Adipose tissue (tissue), 3 donors: ENCODE data around the gene ZNF500. TPM values are rescaled to one million over a fixed set of nuclear protein-coding genes. Genes with fewer than 3 reads are reported as not detected.
"Not testable (repeated sequence)": the region's sequence is repeated elsewhere in the genome, so short reads cannot be mapped to it uniquely, and the experiment has no call there.

Source experiments
- H3K27ac ChIP-seq: one replicate; pipeline ENCODE4 v1.5.1; 2013; ENCODE audit warnings: low read depth, low read length
- WGBS, 3 donors: extraction: QIAGEN DNeasy Blood & Tissue Kit; methylation state at CpG; one replicate each; pipeline ENCODE4 v1.1.7; 2013; 5-methylcytosine and 5-hydroxymethylcytosine counted together
- polyA plus RNA-seq, 3 donors: library from polyadenylated mRNA; stranded (reverse); fragments of 200-250 nt; gene quantifications; one replicate each; pipeline ENCODE4 v1.2.3, GENCODE V29; 2013
- donor health status: healthy with polysubstance abuse.
- donor health status: Bipolar disorder and iron deficiency.
- donor health status: healthy.

Gene ZNF500
- polyA plus RNA-seq, 3 donors: 4.3 to 5.4 (median 4.4) TPM

DNA sequence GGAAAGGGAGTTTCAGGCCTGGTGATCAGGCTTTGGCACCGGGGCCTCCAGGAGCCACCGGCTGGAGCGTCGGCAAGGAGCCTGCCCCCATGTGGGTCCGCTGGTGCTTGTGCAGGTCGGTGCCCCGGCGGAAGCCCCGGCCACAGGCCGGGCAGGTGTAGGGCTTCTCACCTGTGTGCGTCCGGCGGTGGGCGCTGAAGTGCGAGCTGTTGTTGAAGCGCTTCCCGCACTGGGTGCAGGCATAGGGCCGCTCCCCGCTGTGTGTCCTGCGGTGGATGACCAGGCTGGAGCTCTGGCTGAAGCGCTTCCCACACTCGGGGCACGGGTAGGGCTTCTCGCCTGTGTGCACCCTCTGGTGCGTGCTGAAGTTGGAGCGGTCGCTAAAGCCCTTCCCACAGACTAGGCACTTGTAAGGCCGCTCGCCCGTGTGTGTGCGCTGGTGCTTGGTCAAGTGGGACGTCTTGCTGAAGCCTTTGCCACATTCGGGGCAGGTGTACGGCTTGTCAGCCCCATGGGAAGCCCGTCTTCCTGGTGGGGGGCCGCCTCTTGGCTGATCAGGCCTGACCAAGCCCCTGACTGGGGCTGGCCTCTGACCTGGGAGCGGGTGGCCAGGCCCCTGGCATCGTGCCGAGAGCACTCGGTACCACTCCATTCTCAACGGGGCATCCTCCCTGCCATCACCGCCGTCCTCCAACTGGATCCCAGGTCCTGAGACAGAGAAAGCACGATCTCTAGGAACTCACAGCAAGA is 14.4 kb downstream of the ZNF500 start:
- H3K27ac ChIP-seq: no peak overlapping the region
- 94 to 96% (median 94%) methylated on average over 42 to 44 of the region's 44 CpGs for WGBS, 3 donors

DNA sequence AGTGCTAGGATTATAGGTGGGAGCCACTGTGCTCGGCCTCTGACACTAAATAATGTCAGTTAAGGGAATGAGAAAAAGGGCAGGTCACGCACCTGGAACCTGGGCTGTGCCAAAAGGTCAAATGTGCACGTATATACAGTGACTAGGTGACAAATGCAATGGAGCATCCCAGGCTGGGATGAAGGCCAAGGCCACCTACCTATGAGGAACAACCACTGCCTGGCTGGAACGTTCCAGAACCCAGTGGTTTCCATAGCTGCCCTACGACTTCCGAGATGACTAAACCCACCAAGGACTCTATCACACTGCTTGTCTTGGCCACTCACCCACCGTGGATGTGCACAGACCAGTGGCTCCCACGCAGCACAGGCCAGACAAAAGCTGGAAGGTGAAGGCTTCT is 16.1 kb downstream of the ZNF500 start:
- WGBS, 3 donors: 81 to 89% (median 82%) methylated on average over 8 of the region's 8 CpGs
- no peak overlapping the region for H3K27ac ChIP-seq

DNA sequence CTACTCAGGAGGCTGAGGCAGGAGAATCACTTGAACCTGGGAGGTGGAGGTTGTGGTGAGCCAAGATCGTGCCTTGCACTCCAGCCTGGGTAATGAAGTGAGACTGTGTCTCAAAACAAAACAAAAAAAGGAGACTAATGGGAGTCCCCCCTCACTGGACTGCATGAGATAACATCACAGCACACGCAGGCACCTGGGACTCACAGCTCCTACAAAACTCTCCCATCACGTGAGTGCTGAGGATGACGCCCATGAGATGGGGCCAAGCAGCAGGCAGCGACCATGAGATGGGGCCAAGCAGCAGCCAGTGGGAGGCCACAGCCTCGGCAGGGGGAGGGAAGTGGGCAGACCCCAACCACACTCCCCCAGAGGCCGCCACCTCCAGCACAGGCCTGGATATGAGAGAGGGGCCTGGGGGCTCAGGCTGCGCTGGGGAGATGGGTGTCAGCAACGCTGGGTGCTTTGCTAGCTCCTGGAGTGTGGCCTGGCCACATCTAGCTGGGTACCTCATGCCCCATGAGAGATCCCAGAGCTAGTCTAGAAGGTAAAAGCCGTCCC is 17.2 kb downstream of the ZNF500 start:
- H3K27ac ChIP-seq: no peak overlapping the region
- WGBS, 3 donors: 88 to 95% (median 88%) methylated on average over 10 of the region's 10 CpGs

DNA sequence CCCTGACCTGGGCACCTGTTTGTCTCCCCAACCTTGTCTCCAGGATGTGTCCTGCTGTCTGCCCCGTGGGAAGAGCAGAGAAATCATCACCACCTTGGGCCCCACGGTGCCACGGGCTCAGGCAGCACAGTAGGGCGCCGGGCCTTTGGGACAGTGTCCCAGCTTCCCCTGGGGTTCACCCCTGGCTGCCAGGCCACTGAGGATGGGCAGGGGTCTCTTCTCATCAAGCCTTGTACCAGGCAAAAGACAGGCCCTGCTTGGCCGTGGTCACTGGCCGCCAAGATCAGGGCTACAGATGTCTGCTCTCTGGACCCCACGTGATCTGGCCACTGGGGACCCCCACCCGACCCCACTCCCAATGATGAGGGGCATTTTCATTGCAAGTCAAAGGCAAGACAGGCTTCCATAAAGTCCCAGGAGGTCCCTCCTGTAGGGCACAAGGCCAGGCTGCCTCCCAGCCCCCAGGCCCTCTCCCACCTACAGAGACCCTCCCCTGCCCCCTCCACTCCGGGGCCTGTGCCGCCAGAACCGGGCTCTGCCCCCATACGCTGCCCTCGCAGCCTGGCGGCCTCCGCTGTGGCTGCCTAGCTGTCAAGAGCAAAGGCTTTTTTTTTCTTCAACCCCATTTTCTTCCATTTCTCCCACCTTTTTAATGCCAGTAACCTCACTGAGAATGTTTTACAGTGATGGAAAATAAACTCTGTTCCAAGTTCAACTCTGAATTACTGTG is 18.1 kb downstream of the ZNF500 start:
- no peak overlapping the region for H3K27ac ChIP-seq
- 85 to 87% (median 85%) methylated on average over 16 of the region's 16 CpGs for WGBS, 3 donors

DNA sequence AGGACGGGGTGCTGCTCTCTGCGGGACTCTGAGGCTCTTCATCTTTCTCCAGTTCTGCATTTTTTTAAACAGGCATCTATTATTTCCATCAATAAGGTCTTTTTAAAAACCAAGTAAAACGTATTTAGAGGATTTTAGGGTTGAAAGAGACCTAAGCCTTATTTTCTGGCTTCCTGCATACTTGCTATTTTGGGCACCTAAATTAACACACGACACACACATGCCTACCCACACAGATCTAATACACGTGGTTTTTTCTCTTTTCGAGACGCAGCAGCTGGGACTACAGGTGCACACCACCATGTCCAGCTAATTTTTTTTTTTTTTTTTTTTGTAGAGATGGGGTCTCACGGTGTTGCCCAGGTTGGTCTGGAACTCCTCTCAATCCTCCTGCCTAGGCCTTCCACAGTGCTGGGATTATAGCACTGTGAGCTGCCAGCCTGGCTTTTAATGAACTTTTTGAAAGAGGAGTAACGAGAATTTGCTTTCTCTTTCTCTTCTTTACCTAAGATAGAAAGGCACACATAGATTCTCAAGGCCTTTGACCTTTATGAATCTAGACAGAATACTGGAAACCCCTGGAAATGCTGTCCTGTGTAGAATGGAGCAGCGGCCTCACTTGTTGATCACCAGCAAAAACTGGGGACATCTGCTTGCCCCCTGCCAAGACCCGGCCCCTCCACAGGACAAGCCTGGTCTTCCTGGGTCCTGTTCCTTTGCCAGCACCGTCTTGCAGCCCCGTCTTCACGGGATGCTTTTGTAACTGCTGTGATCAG is 18.9 kb downstream of the ZNF500 start:
- H3K27ac ChIP-seq: no peak overlapping the region
- WGBS, 3 donors: 75 to 82% (median 78%) methylated on average over 14 of the region's 14 CpGs

DNA sequence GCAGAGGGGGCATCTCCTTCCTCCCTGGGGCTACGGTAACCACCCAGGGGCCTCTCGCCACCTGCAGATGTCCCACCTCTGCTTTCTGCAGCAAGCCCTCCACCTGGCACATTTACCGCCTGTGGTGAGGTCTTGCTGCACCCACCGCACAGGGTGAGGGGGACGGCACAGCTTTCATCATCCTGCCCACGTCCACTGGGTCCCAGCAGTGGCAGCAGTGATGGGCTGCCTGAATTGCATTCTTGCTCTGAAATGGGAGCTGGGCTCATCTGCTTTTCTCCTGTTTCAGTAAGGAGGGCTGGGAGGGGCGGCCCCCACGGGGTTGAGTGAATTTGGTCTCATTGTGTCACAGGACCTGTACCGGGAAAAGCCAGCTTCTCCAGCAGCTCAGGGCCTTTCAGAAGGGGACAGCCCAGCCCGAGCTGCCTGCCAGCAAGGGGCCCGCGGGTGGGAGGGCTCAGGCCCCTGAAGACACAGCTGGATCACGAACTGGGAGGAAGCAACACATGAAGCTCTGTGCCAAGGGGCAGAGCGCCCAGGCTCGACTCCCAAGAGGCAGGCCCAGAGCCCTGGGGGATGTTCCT is 19.9 kb downstream of the ZNF500 start:
- no peak overlapping the region for H3K27ac ChIP-seq
- 44 to 69% (median 48%) methylated on average over 15 of the region's 15 CpGs for WGBS, 3 donors

DNA sequence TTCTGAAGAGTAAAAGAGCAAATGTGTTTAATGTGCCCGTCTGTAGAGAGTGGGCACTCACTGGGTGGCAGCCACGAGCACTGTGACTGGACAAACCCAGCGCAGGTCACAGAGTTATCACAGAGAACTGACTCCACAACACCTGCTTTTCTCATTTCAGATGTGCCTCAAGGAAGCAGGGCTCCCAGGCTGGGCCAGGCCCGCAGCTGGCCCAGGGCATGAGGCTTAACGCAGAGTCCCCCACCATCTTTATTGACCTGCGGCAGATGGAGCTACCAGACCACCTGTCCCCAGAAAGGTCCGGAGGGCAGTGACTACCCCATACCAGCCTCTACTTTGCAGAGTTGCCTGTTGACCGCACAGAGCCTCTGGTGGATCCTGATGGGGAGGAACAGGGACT is 20.7 kb downstream of the ZNF500 start:
- 84 to 85% (median 84%) methylated on average over 8 of the region's 8 CpGs for WGBS, 3 donors
- H3K27ac ChIP-seq: no peak overlapping the region

DNA sequence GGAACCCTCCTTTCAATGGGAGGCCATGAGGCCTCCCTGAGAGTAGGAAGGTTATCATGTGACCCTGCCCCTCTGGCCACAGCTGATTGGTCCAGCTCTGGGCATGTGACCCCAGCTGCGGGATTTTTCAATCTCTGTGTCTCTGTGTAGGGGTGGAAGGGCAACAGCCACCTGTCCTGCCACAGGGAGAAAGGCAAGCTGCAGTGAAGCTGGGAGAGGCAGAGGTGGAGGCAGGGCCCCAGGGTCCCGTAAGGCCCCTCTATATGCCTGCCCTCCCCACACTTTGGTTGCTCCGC is 21.7 kb downstream of the ZNF500 start:
- WGBS, 3 donors: 88 to 89% (median 89%) methylated on average over 3 of the region's 3 CpGs
- no peak overlapping the region for H3K27ac ChIP-seq

DNA sequence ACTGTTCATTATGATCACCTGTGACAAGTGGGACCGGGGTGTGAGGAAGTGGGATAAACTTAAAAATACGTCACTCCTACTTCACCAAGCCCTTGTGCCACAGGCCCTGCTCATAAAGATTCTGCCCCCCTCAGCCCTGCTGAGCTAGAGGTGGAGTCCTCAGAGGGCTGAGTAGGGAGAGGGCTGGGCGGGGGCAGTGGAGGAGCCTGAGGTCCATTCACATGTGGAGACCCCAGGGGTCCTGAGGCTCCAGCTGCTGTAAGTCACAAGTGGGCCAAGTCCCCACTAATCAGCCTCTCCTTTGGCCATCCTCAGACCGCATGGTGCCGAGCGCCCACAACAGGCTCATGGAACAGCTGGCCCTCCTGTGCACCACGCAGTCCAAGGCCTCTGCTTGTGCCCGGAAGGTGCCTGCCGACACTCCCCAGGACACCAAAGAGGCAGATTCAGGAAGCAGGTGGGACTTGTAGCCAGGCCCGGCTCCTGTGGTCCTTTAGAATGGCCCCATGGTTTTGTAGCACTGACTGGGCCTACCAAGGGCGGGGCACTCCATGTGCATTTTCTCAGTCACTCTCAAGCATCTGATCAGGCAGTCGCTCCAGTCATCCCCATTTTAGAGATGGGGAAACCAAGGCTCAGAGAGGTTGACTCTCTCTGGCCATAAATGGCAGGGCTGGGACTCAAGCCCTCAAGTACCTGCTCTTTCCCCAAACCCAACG is 22.2 kb downstream of the ZNF500 start:
- H3K27ac ChIP-seq: no peak overlapping the region
- 73 to 86% (median 73%) methylated on average over 13 of the region's 13 CpGs for WGBS, 3 donors

DNA sequence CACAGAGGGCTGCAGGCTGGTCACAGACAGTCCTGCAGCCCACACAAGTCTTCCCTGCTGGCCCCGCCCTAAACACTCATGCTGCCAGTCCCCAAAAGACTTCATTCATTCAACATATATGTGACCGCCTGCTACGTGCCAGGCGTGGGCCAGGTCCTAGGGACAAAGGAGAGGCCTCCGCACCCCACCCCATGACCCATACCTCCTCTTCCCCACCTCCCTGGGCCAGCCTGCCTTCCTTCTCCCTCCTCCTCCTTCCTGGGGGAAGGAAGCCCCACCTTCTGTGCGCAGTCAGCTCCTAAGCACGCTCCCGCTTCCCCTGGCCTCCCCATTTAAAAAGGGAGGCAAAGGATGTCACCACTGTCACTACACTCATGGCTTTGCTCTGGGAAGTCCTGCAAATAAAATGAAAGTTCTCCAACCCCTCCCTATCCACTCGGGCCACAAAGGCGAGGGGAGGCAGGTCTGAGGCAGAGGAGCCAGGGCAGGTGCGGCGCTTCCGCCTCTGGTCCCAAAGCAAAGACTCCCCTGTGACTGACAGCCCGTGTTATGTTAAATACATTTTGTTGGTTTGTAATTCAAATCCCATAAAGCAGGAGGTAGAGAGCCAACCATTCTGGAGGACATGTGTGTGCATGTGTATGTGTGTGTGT is 23.6 kb downstream of the ZNF500 start:
- H3K27ac ChIP-seq: no peak overlapping the region
- WGBS, 3 donors: 34 to 42% (median 35%) methylated on average over 14 of the region's 14 CpGs

DNA sequence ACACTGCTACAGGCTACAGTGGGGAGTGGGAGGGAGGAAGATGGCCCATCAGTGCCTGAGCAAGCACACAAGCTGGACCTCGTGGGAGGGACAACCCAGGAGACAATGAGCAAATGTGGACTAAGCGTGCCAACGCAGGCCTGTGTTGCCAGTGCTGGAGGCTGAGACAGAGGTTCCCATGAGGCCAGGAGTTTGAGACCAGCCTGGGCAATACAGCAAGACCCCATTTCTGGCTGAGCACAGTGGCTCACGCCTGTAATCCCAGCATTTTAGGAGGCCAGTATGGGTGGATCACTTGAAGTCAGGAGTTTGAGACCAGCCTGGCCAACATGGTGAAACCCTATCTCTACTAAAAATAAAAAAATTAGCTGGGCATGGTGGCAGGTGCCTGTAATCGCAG is 28.6 kb downstream of the ZNF500 start:
- not testable (repeated sequence) for H3K27ac ChIP-seq
- WGBS, 3 donors: 79 to 84% (median 83%) methylated on average over 5 of the region's 5 CpGs

DNA sequence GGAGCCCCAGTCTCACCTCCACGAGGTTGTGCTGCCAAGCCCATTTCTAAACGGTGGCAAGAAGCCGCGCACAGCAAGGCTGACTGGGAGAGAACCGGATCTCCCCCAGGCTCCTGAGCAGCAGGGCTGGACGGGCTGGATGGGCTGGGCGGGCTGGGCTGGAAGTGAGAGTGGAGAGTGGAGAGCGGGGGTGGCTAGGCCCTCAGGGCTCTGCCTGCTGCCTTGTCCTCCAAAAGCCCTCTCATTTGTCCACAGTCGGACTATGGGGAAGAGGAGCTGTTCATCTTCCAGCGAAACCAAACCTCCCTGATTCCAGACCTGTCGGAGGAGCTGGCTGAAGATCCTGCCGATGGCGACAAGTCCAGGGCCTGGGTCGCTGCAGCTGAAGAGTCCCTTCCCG is 29.4 kb downstream of the ZNF500 start:
- 72 to 86% (median 83%) methylated on average over 15 of the region's 15 CpGs for WGBS, 3 donors
- no peak overlapping the region for H3K27ac ChIP-seq

DNA sequence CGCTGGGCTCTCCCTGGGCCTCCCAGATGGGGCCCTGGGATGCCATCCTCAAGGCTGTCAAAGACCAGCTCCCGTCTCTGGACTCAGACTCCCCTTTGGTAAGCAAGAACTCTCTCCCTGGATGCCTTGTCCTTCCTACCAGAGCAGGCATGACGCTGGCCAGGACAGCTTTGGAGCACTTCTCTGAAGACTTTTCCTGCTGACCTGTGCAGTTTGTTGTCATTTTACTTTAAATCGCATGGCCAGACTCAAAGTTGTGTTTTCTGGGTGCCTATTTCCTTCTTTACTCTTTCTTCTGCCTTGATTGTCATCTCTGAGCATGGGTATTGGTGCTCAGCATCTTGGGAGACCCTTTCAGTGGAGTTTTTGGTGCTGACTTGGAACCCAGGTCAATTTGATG is 30.4 kb downstream of the ZNF500 start:
- H3K27ac ChIP-seq: no peak overlapping the region
- WGBS, 3 donors: 83 to 93% (median 89%) methylated on average over 4 of the region's 4 CpGs

DNA sequence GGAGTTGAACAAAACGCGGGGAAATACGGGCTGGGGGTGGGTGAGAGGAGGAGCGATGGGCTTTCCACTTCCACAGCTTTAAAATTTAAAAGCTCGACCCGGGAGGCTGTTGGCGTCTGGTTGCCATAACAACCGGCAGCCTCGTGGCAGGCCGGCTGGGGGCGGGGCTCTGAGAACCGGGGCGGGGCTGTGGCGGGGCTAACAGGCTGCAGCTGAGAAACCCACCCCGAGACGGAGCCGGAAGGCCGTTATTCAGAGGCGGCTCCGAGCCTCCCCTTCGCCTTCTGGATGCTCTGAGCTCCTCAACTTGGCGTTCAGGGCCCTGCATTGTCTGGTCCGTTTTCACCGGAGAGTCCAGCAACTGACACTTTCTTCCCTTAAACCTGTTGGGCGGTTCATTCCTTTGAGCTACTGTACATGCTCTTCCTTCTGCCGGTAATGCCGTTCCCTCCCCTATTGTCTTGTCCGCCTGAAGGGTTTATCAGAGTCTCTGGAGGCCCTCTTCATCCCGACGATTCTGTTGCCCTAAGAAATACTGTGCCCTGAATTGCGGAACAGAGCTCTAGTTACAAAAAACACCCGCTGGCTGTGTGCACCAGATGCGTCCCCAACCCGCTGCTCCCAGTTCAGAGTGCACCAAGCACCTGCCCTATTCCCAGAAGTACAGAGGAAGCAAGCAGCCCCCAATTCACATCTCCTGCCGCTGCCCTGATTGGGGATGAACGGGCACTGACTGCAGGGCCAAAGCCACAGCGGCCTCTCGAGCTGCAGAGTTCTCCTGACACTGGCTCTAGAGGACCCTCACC is 32.0 kb downstream of the ZNF500 start:
- no peak overlapping the region for H3K27ac ChIP-seq
- 3 to 7% (median 5%) methylated on average over 38 of the region's 38 CpGs for WGBS, 3 donors

DNA sequence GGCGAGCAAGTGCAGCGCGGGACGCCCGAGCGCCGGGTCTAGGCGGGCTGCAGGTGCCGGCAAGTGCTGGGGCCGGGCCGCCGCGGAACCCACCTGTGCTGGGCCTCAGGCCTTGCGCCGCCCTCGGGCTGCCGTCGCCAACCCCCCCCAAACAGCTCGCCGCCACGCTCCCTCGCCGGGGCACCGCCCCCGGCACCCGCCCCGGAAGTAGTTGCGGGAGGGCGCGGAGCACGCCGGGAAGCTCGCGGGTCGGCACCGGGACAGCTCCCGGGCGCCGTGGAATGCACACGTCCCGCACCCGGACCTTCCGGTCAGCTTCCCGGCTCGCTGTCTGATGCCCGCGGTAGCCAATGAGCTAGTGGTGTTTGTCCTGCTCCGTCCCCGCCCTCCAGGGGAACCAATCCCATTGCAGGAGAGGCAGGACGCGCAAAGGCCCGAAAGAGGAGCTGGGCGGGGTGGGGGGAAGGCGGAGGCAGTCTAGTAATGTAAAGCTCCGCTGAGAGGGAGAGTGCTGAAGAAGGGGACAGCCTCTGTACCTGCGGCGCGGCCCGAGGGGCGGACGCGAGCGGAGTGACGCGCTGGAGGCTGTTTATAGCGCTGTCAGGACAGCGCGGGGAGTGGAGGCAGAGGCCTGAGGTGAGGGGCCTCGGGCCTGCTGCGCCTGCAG is 32.8 kb downstream of the ZNF500 start, which contains the start of the genes ANKS3 and DNAAF8:
Gene ANKS3, minus strand, starts transcription at position 209 of the 667 bp plus-strand sequence. CDS start 4,122 bp downstream, outside the sequence.
Gene DNAAF8, plus strand, starts transcription at position 475 of the 667 bp plus-strand sequence. CDS start 1,978 bp downstream, outside the sequence.
- no peak within 1 kb of the TSS for H3K27ac ChIP-seq
- 0% methylated on average over 70 of the region's 70 CpGs for WGBS, 3 donors

DNA sequence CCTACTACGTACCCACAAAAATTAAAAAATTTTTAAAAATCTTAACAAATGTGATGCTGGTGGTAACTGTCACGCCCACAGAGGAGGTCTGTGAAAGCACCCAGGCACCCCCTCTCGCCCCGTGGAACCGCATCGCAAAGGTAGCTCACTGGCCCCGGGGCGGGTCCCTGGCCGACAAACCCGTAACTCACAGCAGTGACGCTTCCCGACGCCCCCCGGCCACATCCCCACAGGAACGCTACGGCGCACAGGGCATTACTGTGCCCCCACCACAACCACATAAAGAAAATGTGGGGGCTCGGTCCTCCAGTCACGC is 33.3 kb downstream of the ZNF500 start:
- H3K27ac ChIP-seq: no peak overlapping the region
- 0 to 1% (median 1%) methylated on average over 19 of the region's 19 CpGs for WGBS, 3 donors
